IMR-90 (cell line): ENCODE data around the gene FALEC. TPM values are rescaled to one million over a fixed set of nuclear protein-coding genes. Genes with fewer than 3 reads are reported as not detected.

Experiments
- ATAC-seq: fragments of 200-7000 bp; cut with Tn5 transposase; 2 replicates; pipeline ENCODE4 v1.9.1; 2020; ENCODE audit warnings: low read depth, mild to moderate bottlenecking, moderate library complexity
- BruUV-seq: library from RNA; stranded (reverse); fragments of 400-500 nt; replicated peaks from 2 replicates; lab custom pipeline; 2021; lab: Mats Ljungman, UMichigan
- CTCF ChIA-PET: fragments of 300-600 bp; formaldehyde crosslinking; extraction: SDS; loops from one replicate; lab custom pipeline; 2021; ENCODE audit warnings: antibody characterized with exemption; lab: Yijun Ruan, JAX
- POLR2A ChIA-PET: fragments of 300-600 bp; sonication (Branson Sonifier 250); formaldehyde crosslinking; loops from one replicate; lab custom pipeline; 2022; ENCODE audit warnings: antibody characterized with exemption; ENCODE audit not compliant: unreplicated experiment; lab: Charles Lee
- DNase-seq: peaks from one replicate; pipeline ENCODE4 v3.0.0; 2013
- H2AFZ ChIP-seq: replicated peaks from 2 replicates; pipeline ENCODE3; 2013; ENCODE audit warnings: low read length, mild to moderate bottlenecking; ENCODE audit not compliant: poor library complexity
- H2AK5ac ChIP-seq: 2 replicates; pipeline ENCODE4 v1.6.1; 2013; ENCODE audit warnings: low read depth, low read length, inconsistent platforms
- H2AK9ac ChIP-seq: replicated peaks from 2 replicates; pipeline ENCODE3; 2013; ENCODE audit warnings: mild to moderate bottlenecking, low read depth, low read length, moderate library complexity; ENCODE audit not compliant: poor library complexity
- H2BK120ac ChIP-seq: 2 replicates; pipeline ENCODE4 v1.6.1; 2013; ENCODE audit warnings: low read depth, low read length, inconsistent platforms
- H2BK15ac ChIP-seq: 3 replicates; pipeline ENCODE4 v1.6.1; 2013; ENCODE audit warnings: low read depth, low read length, inconsistent platforms
- H2BK20ac ChIP-seq: 2 replicates; pipeline ENCODE4 v1.6.1; 2013; ENCODE audit warnings: low read depth, mild to moderate bottlenecking, inconsistent platforms, low read length, moderate library complexity
- H2BK5ac ChIP-seq: 2 replicates; pipeline ENCODE4 v1.6.1; 2013; ENCODE audit warnings: mild to moderate bottlenecking, low read depth, low read length, inconsistent platforms; ENCODE audit not compliant: poor library complexity, severe bottlenecking
- H3K14ac ChIP-seq: replicated peaks from 2 replicates; pipeline ENCODE4 v1.6.1; 2013; ENCODE audit warnings: low read depth, low read length, inconsistent platforms
- H3K18ac ChIP-seq: 2 replicates; pipeline ENCODE4 v1.6.1; 2013; ENCODE audit warnings: low read depth, low read length, control low read depth
- H3K23ac ChIP-seq: 2 replicates; pipeline ENCODE4 v1.6.1; 2013; ENCODE audit warnings: low read depth, low read length, inconsistent platforms
- H3K27ac ChIP-seq: 2 replicates; pipeline ENCODE4 v1.5.1; 2013; ENCODE audit warnings: mild to moderate bottlenecking, control low read depth, low read length; ENCODE audit not compliant: insufficient read depth
- H3K27me3 ChIP-seq: 2 replicates; pipeline ENCODE4 v1.6.1; 2013; ENCODE audit warnings: low read length; ENCODE audit not compliant: control insufficient read depth, insufficient read depth
- H3K36me3 ChIP-seq: 2 replicates; pipeline ENCODE4 v1.6.1; 2013; ENCODE audit warnings: low read length, mixed read lengths; ENCODE audit not compliant: control insufficient read depth, insufficient read depth
- H3K4ac ChIP-seq: 2 replicates; pipeline ENCODE4 v1.6.1; 2013; ENCODE audit warnings: low read depth, low read length, inconsistent platforms
- H3K4me1 ChIP-seq: 2 replicates; pipeline ENCODE4 v1.6.1; 2013; ENCODE audit warnings: low read length, mixed read lengths; ENCODE audit not compliant: control insufficient read depth, insufficient read depth
- H3K4me2 ChIP-seq: 2 replicates; pipeline ENCODE4 v1.6.1; 2013; ENCODE audit warnings: low read depth, mild to moderate bottlenecking, control low read depth, low read length, moderate library complexity
- H3K4me3 ChIP-seq: 2 replicates; pipeline ENCODE4 v1.5.1; 2013; ENCODE audit warnings: low read depth, mild to moderate bottlenecking, control low read depth, low read length, moderate library complexity; ENCODE audit not compliant: insufficient read depth
- H3K56ac ChIP-seq: 2 replicates; pipeline ENCODE4 v1.6.1; 2013; ENCODE audit warnings: low read length, inconsistent platforms; ENCODE audit not compliant: insufficient read depth; ENCODE audit errors: extremely low read depth
- H3K79me1 ChIP-seq, 2 experiments: 2 replicates each; pipeline ENCODE4 v1.6.1; 2013; ENCODE audit warnings: low read length in 2 of 2, inconsistent platforms in 1 of 2, low read depth in 1 of 2
- H3K9ac ChIP-seq: 2 replicates; pipeline ENCODE4 v1.6.1; 2013; ENCODE audit warnings: low read depth, low read length, control low read depth
- H3K9me1 ChIP-seq: 2 replicates; pipeline ENCODE4 v1.6.1; 2013; ENCODE audit warnings: low read length, inconsistent platforms; ENCODE audit not compliant: insufficient read depth
- H3K9me3 ChIP-seq: 2 replicates; pipeline ENCODE4 v1.6.1; 2013; ENCODE audit warnings: low read length; ENCODE audit not compliant: control insufficient read depth, insufficient read depth
- H4K20me1 ChIP-seq: 2 replicates; pipeline ENCODE4 v1.6.1; 2013; ENCODE audit warnings: low read length, inconsistent platforms; ENCODE audit not compliant: insufficient read depth
- H4K5ac ChIP-seq: 2 replicates; pipeline ENCODE4 v1.6.1; 2013; ENCODE audit warnings: mild to moderate bottlenecking, low read depth, low read length, control low read depth
- H4K8ac ChIP-seq, 2 experiments: 2 replicates each; pipeline ENCODE4 v1.6.1; 2013; ENCODE audit warnings: low read depth in 2 of 2, low read length in 2 of 2, control low read depth in 1 of 2, inconsistent platforms in 1 of 2
- H4K91ac ChIP-seq: 2 replicates; pipeline ENCODE4 v1.6.1; 2013; ENCODE audit warnings: low read depth, low read length, inconsistent platforms; ENCODE audit not compliant: insufficient read depth
- CHD1 ChIP-seq: IDR thresholded peaks from 2 replicates; pipeline ENCODE4 v1.6.1; 2012; ENCODE audit warnings: low read depth, low read length, improper control_type of control experiment
- ELK1 ChIP-seq: fragments of 150-350 bp; IDR thresholded peaks from 2 replicates; pipeline ENCODE4 v1.6.1; 2016; ENCODE audit warnings: low read depth, mild to moderate bottlenecking, low read length, moderate library complexity, borderline replicate concordance
- MXI1 ChIP-seq: IDR thresholded peaks from 2 replicates; pipeline ENCODE4 v1.6.1; 2012; ENCODE audit warnings: low read depth, mild to moderate bottlenecking, low read length, moderate library complexity, borderline replicate concordance
- RAD21 ChIP-seq: IDR thresholded peaks from 2 replicates; pipeline ENCODE4 v1.6.1; 2012; ENCODE audit warnings: low read length, improper control_type of control experiment
- WGBS, 2 experiments: methylation state at CpG; one replicate each; pipeline versions ENCODE4 v1.1.5 to v1.1.7; 2013; ENCODE audit warnings: missing lambda C conversion rate in 2 of 2; ENCODE audit not compliant: insufficient read length in 1 of 2; ENCODE audit errors: extremely low coverage in 2 of 2; 5-methylcytosine and 5-hydroxymethylcytosine counted together
- dilution Hi-C: fragments of 300-500 bp; cut with HindIII; formaldehyde crosslinking; loops from one replicate; pipeline ENCODE4 v1.14.3; 2018; ENCODE audit warnings: low sequenced_read_pairs; ENCODE audit not compliant: unreplicated experiment
- in situ Hi-C: fragments of 300-500 bp; cut with MboI; formaldehyde crosslinking; loops from 3 replicates; pipeline ENCODE4 v1.14.3; 2019; ENCODE audit warnings: low sequenced_read_pairs, inconsistent platforms, mixed read lengths
- intact Hi-C: fragments of 100-400 bp; cut with micrococcal nuclease; formaldehyde crosslinking; loops from 2 replicates; pipeline ENCODE4 v1.10.0; 2022
- polyA plus RNA-seq, 3 experiments: library from polyadenylated mRNA; depleted of rRNA; stranded (reverse); fragments of >200 nt; gene quantifications; 2 replicates each; pipeline ENCODE4 v1.2.3, GENCODE V29; 2012; ENCODE audit warnings: low replicate concordance in 1 of 3
- total RNA-seq: library from RNA; depleted of rRNA; stranded (reverse); fragments of >200 nt; gene quantifications from 2 replicates; pipeline ENCODE4 v1.2.3, GENCODE V29; 2012

FALEC gene
- total and polyA plus RNA-seq, 2 of the 4 experiments (the other 2 are of a cell fraction), result not detected

DNA sequence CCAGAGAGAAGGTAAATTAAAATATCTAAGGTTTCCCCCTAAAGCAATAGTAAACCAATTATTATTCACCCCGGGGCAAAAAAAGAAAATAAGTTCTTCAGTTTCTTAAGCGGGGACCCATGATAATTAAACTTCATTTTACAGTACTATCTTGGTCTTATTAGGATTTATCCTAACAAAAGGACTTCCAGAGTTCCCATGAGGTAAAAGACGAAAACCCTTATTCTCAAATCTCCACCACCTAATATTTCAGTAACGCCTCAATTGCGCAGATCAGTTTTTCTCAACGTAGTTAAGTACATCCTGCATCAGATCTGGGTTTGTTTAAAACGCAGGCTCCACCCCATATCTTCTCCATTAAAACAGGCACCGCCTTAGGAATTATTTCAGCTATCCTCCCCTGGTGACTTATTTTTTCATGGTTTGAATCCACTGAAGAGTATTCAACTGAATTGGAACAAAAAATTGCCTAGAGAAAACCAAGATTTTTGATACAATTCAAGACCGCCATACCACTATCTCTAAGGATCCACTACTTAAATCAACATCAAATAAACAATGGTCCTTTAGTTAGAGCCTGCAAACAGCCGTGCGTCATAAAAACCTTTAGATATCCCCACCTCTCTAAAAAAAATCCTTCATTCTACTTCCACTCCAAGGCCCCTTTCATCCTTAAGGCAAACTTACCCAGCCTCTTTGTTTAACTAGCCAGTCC is 62.2 kb downstream of the FALEC start:
- H2BK15ac ChIP-seq, result 0 out of 3 replicates have a peak overlapping the region, but pooled peaks have one; percentile 30
- H4K8ac ChIP-seq, result peak overlapping the region in 1 of 2 experiments; percentile 66; a peak in 1 of 4 replicates
- peak overlapping the region; percentile 91 for H3K14ac ChIP-seq
- peaks cover 46% of the 10 kb centered on the region for H3K36me3 ChIP-seq
- dilution Hi-C loops (no loop called here), intact Hi-C loops (loop anchor here (1.0 to 2.0 kb wide), 4 partner anchors 16 to 235 kb away; no protein-coding TSS in a partner anchor), in situ Hi-C loops (loop anchor here (5.0 kb wide), 1 partner anchor 35 kb away; no protein-coding TSS in a partner anchor)
- no peaks in the 10 kb centered on the region for H3K9me3 ChIP-seq
- H4K91ac ChIP-seq, result no peak overlapping the region
- H3K23ac ChIP-seq, result peak overlapping the region; percentile 100
- peaks cover 11 to 27% of the 10 kb centered on the region in 2 experiments for H3K79me1 ChIP-seq
- H4K5ac ChIP-seq, result peak overlapping the region; percentile 20; the same call in 1 of the 2 replicates
- H2AK5ac ChIP-seq, result peak overlapping the region; percentile 60
- peak overlapping the region; percentile 93 for H3K4me3 ChIP-seq
- no peak; the same call in 1 of the 2 replicates for TF ChIP-seq RAD21
- TF ChIP-seq ELK1, result no peak
- no peak for TF ChIP-seq MXI1
- peak; percentile 31 for TF ChIP-seq CHD1
- H3K27me3 ChIP-seq, result no peaks in the 10 kb centered on the region
- H3K56ac ChIP-seq, result peak overlapping the region; percentile 91
- BruUV-seq, result no TSS peak
- peak overlapping the region; percentile 39 for H2BK120ac ChIP-seq
- H2AFZ ChIP-seq, result no peak overlapping the region
- 0% methylated on average over 6 of the region's 11 CpGs; no CpG with 5 or more reads in 1 of the 2 experiments for WGBS, 2 experiments
- peak overlapping the region; percentile 89 for H3K27ac ChIP-seq
- H2AK9ac ChIP-seq, result peak overlapping the region; percentile 99
- no peak overlapping the region for H2BK20ac ChIP-seq
- H2BK5ac ChIP-seq, result peak overlapping the region; percentile 97
- CTCF ChIA-PET, result interaction anchor here (3.4 kb wide), 1 partner anchor 42 kb away, joined by 8 read pairs; no protein-coding TSS in a partner anchor
- H3K9ac ChIP-seq, result peak overlapping the region; percentile 88
- H3K4me1 ChIP-seq, result peaks cover 12% of the 10 kb centered on the region
- H3K9me1 ChIP-seq, result peaks cover 6% of the 10 kb centered on the region; the same call in 1 of the 2 replicates
- POLR2A ChIA-PET, result interaction anchor here (0.6 to 1.7 kb wide), 5 partner anchors 13 to 254 kb away, joined by 3 to 4 read pairs (median 4); no protein-coding TSS in a partner anchor
- ATAC-seq, result no peak
- H3K4ac ChIP-seq, result peak overlapping the region; percentile 58
- peak overlapping the region; percentile 59; the same call in 1 of the 2 replicates for H3K18ac ChIP-seq
- peak; percentile 43 for DNase-seq
- peak overlapping the region; percentile 99 for H3K4me2 ChIP-seq
- H4K20me1 ChIP-seq, result peaks cover 67% of the 10 kb centered on the region
